SKM-1 treated with dmso at 0.1 percent for 144 hours (cell line): ENCODE results near the gene ETNK1.
"Not testable (repeated sequence)": the region's sequence is repeated elsewhere in the genome, so short reads cannot be mapped to it uniquely, and the experiment has no call there.

Experiments
- DNase-seq: peaks from one replicate; lab custom pipeline; 2025; ENCODE audit not compliant: unreplicated experiment; lab: John Stamatoyannopoulos, UW

ETNK1 gene

DNA sequence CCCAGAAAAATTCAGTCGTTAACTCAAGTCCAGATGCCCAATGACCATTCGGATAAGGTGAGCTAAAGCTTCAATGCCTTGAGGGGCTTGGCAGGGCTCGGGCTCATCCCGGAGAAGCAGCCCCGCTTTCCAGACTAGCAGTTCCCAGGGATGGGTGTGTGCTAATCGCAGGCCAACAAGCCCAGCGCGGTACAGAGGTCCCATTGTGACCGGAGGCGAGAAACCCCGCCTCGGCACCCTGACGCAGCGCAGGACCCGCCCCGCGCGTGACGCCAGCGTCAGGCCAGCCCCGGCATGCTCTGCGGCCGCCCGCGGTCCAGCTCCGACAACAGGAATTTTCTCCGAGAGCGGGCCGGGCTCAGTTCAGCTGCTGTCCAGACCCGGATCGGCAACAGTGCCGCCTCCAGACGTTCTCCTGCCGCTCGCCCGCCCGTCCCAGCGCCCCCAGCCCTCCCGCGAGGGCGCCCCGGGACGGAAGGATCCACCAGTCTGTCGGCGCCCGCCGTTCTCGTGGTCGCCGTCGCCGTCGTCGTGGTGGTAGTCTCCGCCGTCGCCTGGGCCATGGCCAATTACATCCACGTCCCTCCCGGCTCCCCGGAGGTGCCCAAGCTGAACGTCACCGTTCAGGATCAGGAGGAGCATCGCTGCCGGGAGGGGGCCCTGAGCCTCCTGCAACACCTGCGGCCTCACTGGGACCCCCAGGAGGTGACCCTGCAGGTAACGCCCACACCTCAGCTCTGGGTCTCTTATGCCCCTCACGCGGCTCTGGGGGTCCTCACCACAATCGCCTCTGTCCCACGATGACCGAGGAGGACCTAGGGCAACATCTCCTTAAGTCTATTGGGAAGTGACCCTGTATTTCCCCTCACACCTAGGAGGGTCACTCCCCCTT lies at the start of gene ETNK1:
ETNK1 (plus strand) TSS at position 302 of the 892 bp plus-strand sequence; CDS start at position 562, 260 bp downstream.
- peak; percentile 34 for DNase-seq

DNA sequence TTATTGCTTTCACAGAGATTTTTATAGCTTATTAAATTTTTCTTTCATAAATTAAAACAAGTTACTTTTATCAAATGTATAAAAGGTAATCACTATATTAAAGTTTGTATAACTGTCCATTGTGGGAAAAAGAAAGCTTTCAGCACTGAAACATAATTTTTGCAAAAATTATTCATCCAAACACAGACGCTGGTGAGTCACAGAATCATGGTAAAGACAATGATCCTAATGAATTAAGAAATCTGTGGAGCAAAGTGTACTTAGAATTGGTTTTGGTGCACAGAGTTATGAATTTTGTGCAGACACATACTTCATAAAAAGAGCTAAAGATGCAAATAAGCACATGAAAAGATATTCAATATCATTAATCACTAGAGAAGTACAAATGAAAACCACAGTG lies 48.9 kb upstream of the ETNK1 start:
- DNase-seq: no peak

- no peak for DNase-seq
Measured at GRCh38 chr12:22576473-22576872, 48.5 kb upstream of the ETNK1 start.

GRCh38 chr12:22577667-22578066 lies 47.3 kb upstream of the ETNK1 start:
- no peak for DNase-seq

GRCh38 chr12:22578328-22578727 lies 46.6 kb upstream of the ETNK1 start:
- no peak for DNase-seq

GRCh38 chr12:22588817-22589216 lies 36.2 kb upstream of the ETNK1 start:
- no peak for DNase-seq

GRCh38 chr12:22593864-22594263 lies 31.1 kb upstream of the ETNK1 start:
- no peak for DNase-seq

GRCh38 chr12:22597539-22597938 lies 27.4 kb upstream of the ETNK1 start:
- not testable (repeated sequence) for DNase-seq

- no peak for DNase-seq
Measured at GRCh38 chr12:22598141-22598762, 26.7 kb upstream of the ETNK1 start.

DNA sequence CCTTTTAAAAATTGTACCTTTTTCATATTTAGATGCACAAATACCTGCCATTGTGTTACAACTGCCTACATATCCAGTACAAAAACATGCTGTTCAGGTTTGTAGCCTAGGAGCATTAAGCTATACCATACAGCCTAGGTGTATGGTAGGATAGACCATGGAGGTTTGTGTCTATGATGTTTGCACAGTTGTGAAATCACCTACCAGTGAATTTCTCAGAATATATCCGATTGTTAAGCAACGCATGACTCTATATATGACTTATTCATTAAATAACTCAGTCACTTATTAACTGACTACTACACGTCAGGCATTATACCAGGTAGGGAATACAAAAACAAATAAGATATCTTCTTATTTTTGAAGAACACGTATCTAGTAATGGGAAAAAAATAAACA lies 26.2 kb upstream of the ETNK1 start:
- DNase-seq: no peak

GRCh38 chr12:22600181-22600580 lies 24.8 kb upstream of the ETNK1 start:
- DNase-seq: no peak

DNA sequence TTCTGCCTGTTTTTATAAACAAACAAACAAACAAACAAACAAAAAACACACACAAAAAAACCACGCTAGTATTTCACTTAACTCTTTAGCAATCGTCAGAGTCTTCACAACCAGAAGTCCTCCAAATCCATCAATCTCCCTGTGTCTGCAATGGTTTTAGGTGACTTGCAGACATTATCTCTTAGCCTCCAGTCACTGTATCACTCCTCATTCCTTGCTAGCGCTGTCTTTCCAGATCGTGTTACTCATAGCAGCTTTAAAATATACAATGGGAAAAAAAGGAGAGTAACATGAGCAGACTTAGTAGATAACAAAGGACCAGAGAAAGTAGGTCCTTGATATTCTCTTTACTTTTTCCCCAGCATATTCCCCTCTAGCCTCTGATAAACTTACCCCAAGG lies 15.5 kb upstream of the ETNK1 start:
- DNase-seq: no peak

DNA sequence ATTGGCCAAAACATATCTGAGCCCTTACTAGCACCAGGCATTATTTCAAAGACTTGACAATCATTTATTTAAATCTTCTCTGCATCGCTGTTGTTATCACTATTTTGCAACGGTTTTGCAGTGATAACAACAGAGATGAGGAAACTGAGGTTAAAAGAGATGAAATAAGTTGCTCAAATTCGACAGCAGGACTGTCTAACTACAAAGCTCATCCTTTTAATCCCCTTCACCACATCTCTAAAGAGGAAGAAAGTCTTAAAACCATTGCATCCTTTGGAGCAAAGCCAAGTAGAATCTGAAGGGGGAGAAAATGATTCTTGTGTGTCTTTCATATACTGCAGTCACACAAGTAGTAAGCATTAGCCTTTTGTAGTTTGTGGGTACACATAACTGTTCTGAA lies 14.8 kb upstream of the ETNK1 start:
- peak; percentile 47 for DNase-seq

GRCh38 chr12:22612822-22613221 lies 12.1 kb upstream of the ETNK1 start:
- DNase-seq: not testable (repeated sequence)

DNA sequence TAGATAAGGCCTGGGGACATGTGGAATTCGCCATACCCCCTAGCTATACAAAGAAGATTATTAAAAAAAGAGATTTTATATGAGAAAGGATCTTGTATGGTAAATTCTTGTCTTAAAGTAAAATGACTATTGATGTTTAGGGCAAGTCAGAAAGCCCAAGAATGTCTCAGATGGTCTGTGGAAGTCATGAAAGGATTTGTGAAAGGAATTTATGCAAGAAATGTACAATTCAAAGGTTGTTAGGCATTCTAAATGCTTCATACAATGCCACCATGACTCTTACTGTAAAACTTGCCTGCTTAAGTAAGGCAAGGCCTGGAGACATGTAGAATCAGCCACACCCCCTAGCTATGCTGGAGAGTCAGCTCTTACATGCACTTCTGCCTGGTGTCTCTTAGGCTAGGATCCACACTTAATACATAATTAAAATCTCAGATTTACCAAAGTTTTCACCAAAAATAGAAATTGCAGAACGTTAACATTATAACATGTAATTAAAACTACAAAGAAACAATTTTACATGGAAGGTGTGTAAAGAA lies 8.9 kb upstream of the ETNK1 start:
- DNase-seq: no peak

- no peak for DNase-seq
Measured at GRCh38 chr12:22617630-22618029, 7.3 kb upstream of the ETNK1 start.

- DNase-seq: no peak
Measured at GRCh38 chr12:22624548-22624869, 462 bp upstream of the ETNK1 start.

GRCh38 chr12:22625762-22626294 lies 857 bp downstream of the ETNK1 start:
- no peak for DNase-seq

DNA sequence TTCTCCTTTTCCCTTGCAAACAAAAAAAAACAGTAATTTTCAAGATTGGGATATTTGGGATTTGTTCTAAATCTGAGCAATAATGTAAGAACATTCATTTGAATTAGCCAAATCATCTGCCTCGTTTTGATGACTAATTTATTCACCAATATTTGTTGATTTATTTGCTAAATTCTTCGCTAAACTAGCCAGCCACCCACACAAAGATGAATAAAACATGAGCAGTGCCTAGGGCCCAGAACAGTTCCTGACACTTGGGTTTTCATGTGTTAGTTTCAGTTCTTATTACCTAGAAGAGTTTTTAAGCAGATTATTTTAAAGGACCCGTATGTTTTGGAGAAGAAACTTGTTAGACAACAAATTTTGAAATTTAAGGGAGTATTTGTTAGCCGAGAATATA lies 1.4 kb downstream of the ETNK1 start:
- DNase-seq: no peak

GRCh38 chr12:22627371-22627770 lies 2.4 kb downstream of the ETNK1 start:
- no peak for DNase-seq

- DNase-seq: no peak
Measured at GRCh38 chr12:22628228-22628627, 3.3 kb downstream of the ETNK1 start.

DNA sequence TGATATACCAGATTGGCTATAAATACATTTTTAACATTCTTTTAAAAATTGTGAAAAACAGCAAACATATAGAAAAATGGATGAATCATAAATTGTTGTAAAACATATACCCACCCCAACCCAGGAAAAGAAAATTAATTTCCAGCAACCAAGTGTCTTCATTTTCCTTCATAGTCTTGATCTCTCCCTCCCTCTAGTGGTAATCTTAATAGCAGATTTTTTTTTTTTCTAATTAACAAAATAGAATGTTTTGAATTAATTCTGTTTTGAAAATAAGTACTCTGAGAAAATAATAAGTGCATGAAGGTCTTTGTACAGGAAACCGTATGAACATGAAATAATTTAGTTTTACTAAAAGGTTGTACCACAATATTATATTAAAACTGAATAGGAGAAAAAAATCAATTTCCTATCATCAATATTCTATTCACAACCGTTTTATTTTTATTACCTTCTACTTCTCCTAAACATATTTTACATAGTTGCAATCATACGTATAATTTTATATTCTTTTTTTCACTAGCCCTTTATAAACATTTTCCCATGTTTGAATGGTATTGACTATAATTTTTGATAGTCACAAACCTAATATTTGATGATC lies 7.0 kb downstream of the ETNK1 start:
- no peak for DNase-seq
